Epithelial cell of esophagus (primary cell): ENCODE measurements around the gene SORBS1.

Experiments used
- DNase-seq: peaks from one replicate; pipeline ENCODE4 v3.0.0; 2010; ENCODE audit warnings: low read depth
- H3K4me3 ChIP-seq: 2 replicates; pipeline ENCODE4 v1.5.1; 2011; ENCODE audit warnings: mild to moderate bottlenecking, low read length, control low read depth
- TF ChIP-seq, protein P1 (sequence below): IDR thresholded peaks from 2 replicates; pipeline ENCODE4 v1.5.1; 2011; ENCODE audit warnings: low read depth, mild to moderate bottlenecking, low read length, control low read depth, inconsistent platforms; ENCODE audit not compliant: insufficient read depth; ENCODE audit errors: missing control alignments

Gene SORBS1

DNA sequence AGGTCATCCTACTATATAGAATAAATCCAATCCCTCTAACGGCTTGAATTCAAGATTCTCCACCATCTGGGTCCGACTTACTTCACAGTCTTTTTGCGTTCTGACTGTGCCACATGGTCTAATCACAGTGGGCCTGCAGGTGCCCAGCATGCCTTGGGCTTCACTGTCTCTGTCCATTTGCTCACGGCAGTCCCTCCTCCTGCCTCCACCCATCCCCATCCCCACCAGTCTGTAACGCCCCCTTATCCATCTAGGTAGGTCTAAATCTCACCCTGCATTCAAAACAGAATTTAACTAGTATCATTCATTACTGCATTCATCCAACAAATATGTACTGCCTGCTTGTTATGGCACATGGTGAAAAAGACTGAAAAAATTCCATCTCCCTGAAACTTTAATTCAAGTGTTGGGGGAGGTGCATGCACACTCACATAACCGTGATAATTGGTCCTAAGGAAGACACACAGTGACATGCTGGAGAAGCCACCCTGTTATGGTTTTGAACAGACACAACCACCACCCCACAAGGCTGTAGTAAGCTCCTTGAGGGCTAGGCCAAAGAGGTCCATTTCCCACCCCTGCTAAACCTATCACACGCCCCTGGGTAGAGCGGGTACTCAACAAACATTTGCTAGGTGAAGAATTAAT is 24.2 kb downstream of the SORBS1 start:
- H3K4me3 ChIP-seq, result no peak overlapping the region
- TF ChIP-seq, protein P1, sequence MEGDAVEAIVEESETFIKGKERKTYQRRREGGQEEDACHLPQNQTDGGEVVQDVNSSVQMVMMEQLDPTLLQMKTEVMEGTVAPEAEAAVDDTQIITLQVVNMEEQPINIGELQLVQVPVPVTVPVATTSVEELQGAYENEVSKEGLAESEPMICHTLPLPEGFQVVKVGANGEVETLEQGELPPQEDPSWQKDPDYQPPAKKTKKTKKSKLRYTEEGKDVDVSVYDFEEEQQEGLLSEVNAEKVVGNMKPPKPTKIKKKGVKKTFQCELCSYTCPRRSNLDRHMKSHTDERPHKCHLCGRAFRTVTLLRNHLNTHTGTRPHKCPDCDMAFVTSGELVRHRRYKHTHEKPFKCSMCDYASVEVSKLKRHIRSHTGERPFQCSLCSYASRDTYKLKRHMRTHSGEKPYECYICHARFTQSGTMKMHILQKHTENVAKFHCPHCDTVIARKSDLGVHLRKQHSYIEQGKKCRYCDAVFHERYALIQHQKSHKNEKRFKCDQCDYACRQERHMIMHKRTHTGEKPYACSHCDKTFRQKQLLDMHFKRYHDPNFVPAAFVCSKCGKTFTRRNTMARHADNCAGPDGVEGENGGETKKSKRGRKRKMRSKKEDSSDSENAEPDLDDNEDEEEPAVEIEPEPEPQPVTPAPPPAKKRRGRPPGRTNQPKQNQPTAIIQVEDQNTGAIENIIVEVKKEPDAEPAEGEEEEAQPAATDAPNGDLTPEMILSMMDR, result no peak
- no peak for DNase-seq

DNA sequence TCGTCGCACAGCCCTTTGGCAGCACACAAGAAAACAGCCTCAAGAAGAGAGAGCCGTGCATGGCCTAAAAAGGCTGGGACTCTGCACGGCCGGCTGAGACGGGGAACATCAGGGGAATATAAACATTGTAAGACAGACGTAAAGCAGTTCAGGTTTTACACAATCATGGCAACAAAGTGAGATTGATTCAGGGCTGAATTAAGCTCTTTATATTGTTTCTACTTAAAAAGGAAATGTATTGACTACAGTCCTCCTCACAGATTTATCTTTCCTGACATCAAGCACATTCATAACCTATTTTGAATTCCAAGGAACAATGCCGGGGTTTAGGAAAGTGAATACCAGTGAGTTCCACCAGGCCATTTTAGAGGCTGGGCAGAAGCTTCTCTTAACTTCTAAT is 25.2 kb downstream of the SORBS1 start:
- H3K4me3 ChIP-seq, result no peak overlapping the region
- TF ChIP-seq, protein P1, result no peak
- no peak for DNase-seq

DNA sequence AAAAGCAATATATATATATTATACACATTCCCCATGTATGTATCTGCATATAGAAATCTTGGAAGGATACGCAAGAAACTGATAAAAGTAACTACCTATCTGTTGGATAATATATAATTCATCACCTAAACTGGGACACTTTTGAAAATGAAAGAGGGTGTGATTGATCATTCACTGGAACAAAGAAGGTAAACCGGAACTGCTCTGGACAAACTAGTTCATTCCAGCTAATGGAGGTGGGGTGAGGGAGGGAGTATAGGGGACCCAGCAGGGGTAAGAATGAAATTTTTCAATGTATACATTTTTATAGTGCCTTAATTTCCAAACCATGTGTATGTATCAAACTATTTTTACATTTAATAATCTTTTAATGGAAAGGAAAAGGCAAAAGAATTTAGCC is 25.6 kb downstream of the SORBS1 start:
- TF ChIP-seq, protein P1, result no peak
- no peak overlapping the region for H3K4me3 ChIP-seq
- DNase-seq, result no peak

DNA sequence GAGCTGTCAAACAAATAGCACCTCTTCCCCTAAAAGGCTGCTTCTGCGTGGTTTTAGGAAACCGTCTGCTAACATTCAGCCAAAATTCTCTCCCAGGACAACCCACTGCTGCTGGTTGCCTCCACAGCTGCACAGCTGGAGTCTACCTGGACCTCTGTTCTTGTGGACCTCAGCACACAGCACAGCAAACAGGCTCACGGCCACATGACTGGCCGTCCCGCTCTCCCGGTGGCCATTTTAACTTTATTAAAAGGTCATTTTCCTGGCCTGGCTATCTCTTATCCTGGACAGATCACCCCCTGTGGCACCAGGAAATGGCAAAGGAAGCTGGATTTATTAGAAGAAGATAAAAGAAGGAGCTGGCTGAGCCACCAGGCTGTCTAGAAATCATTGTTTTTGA is 27.6 kb downstream of the SORBS1 start:
- H3K4me3 ChIP-seq, result no peak overlapping the region
- DNase-seq, result no peak
- TF ChIP-seq, protein P1, result no peak

DNA sequence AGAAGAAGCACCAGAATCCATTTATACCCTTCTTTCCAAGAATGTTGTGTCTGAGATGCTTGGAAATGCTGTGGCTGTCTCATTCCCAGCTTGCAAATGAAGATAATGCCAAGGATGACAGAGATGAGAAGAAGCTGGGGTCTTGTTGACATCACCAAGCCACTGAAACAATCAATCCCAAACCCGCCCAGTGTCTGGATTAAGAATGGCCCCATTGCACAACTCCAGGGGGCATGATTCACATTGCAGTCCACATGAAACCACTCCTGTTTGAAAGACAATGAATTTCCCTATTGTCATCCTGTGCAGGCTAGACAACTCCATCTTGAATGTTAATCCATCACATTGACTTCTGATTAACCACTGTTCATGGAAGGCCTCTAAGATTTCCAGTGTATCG is 28.6 kb downstream of the SORBS1 start:
- TF ChIP-seq, protein P1, result no peak
- no peak overlapping the region for H3K4me3 ChIP-seq
- peak; percentile 39 for DNase-seq

DNA sequence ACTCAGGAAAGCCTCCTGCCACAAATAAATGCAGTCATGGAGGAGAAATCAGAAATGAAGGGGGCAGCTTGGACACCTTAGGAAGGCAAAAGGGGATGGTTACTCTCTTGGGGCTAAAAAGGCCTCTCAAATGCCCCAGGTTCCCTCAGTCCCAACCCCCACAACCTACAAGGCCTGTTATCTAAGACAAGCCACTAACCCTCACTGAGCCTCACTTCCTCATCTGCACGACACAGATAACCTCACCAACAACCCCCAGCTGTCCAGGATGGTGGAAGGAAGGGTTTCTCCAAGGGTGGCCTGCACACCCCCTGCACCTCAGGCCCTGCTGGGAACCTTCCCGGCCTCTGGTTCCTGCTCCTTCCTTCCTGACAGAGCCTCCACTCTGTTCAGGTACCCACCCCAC is 29.2 kb downstream of the SORBS1 start:
- no peak for DNase-seq
- no peak overlapping the region for H3K4me3 ChIP-seq
- TF ChIP-seq, protein P1, result no peak

DNA sequence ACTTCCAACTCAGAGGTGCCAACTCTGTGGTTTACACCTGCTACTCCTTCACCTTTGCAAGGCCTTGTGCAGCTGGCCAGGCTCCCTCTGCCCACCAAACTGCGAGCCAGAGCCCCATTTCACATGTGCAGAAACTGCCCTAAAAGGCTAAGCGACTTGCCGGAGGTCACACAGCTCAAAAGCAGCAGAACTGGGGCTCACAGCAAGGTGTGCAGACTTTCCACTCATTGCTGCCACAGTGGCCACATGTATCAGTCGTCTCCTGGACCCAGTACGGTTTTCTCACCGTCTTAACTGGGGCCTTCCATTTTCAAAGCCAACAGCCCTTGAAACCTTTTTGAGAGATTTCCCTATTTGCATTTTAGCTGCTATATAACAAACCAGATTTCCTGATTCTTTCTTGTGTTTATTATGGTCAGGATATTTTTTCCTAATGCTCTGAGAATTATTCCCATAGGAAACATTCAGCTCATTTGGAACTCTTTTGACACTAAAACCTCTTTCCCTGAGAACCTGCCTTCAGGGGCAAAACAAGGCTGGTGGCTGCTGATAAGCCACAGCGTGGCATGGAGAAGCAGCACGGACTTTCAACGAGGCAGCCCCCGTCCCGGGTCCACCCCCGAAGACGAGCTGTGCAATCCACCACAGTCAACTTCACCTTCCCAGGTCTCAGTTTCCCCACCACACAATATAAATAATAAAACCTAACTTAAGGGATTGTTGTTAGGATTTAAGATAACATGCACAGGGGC is 29.9 kb downstream of the SORBS1 start:
- TF ChIP-seq, protein P1, result no peak
- no peak overlapping the region for H3K4me3 ChIP-seq
- no peak for DNase-seq
